GM18526 (cell line): ENCODE data around the gene ABCF3.

Experiments used
- POLR2A ChIP-seq: IDR thresholded peaks from 3 replicates; pipeline ENCODE4 v1.6.1; 2011; ENCODE audit not compliant: insufficient read length; ENCODE audit errors: extremely low read depth

The ABCF3 gene

DNA sequence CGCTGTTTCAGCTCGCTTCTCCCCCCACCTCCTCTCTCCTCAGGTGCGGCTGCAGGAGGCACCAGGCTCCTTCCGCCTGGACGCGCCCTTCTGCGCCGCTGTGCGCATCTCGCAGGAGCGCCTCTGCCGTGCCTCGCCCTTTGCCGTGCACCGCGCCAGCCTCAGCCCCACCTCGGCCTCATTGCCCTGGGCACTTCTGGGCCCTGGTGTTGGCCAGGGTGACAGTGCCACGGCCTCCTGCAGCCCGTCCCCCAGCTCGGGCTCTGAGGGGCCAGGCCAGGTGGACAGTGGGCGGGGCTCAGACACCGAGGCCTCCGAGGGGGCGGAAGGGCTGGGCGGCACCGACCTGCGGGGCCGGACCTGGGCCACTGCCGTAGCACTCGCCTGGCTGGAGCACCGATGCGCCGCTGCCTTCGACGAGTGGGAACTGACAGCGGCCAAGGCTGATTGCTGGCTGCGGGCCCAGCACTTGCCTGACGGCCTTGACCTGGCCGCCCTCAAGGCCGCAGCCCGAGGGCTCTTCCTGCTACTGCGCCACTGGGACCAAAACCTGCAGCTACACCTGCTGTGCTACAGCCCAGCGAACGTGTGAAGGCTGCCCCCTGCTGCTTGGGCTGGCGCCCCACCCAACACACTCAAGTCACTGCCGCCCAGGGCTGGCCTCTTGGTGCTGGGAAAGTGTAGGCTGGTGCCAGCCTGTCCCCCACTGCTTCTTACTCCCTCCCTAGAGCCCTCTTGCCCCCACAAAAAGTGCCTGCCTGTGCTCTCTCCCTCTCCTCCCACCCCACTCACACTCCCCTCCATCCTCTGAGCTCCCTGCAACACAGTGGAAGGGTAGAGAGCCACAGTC, 55.7 kb downstream of the ABCF3 start:
- TF ChIP-seq POLR2A = no peak

DNA sequence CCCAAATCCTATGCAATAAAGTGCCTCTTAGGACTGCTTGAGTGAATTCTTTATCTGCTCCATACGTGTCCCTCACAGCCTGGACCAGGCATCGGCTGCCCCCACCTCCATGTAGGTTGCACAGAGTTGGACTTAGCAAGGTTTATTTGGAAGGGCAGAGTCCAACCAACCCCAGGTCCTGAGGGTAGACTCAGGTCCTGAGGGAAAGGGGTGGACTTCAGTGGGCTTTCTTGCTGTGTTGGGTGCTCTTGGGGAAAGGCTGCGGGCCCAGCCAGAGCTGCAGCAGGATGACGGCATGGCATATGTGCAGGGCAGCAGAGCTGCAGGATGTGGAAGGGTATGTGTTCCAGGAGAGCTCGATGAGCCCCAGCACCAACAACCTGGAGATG, 56.3 kb downstream of the ABCF3 start:
- no peak for TF ChIP-seq POLR2A
